ENCODE results near the gene CASTOR1. TPM values are rescaled to one million over a fixed set of nuclear protein-coding genes. Genes with fewer than 3 reads are reported as not detected.

The CASTOR1 gene
- polyA plus RNA-seq, 4 donors = 9.6 to 13.7 (median 10.5) TPM

DNA sequence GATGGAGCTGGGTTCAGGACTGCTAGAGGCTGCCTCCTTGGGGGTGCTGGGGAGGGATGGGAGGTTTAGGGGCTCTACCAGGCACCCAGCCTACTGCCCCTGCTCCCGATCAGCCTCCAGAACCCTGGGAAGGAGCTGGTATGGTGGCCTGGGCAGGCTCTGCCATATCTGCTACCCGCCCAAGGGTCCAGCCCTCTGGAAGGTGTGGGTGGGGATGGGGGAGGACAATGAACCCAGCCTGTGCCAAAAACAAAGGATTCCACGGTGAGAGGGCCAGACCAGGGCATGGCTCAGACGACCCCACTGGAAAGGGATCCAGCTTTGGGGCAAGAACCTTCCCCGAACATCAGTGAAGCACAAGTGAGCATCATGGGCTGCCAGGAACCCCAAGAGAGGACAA lies 3.0 kb downstream of the CASTOR1 start:
- DNase-seq (ENCODE audit: low read depth in 4 of 4, low spot score in 3 of 4) = no peak

DNA sequence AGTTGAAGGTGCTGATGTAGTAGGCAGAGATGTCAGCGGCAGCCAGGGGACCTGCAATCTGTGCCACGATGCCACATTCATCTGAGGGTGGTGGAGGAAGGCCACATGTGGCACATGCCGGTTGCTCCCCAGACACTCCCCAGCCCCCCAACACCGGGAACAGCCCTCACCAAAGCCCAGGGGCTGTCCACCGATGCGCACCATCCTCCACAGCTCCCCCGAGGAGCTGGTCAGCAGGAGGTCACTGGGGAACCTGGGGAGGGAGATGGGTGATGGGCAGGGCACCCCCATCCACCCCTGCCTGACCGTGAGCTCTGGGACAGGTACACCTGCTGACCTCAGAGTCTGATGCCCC lies 3.5 kb downstream of the CASTOR1 start:
- DNase-seq (ENCODE audit: low read depth in 4 of 4, low spot score in 3 of 4) = no peak

DNA sequence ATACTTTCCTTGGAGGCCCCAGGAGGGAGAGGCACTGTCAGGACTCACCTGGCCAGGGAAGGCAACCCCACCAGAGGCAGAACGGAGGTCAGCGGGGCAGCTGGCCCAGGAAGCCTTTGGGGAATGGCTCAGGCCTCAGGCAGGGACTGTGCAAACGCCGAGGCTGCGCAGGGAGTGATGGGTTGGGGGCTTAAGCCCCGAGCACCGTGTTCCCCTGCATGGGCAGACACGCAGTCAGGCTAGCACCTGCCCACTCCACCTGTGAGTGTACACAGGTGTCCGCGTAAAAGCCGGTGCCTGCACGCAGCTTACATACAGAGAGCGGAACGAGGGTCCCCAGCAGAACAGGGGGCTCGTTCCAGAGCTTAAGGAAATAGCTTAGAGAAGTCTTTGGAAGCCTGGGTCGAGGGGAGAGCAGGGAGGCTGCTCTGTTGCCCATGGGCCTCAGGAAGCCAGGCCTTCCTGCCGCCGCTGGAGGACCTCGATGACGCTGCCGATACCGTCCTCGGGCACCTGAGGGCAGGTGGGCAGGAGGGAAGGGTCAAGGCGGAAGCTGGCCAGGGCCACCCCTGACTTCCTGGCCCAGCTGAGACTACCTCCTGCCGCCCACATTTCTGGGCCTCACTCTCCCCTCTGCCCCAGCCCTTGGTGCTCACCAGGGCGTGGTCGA lies 4.0 kb downstream of the CASTOR1 start:
- no peak for DNase-seq (ENCODE audit: low read depth in 4 of 4, low spot score in 3 of 4)

DNA sequence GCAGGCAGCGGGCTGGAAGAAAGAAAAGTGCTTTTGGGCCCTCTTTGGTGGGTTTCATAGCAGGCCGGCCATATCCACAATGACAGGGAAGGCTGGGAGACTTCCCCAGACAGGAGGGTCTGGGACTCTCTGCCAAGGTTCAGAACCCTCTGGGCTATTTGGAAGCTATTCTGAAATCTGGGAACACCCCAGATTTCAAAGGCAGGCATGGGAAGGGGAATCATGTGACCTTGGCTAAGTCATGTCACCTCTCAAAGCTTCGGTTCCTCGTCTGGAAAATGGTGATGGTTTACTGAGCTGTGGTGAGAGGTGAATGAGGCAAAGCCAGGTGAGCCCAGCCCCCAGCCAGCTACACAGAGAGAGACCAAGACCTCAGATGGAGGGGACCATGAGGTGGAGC lies 4.6 kb downstream of the CASTOR1 start:
- no peak for DNase-seq (ENCODE audit: low read depth in 4 of 4, low spot score in 3 of 4)

DNA sequence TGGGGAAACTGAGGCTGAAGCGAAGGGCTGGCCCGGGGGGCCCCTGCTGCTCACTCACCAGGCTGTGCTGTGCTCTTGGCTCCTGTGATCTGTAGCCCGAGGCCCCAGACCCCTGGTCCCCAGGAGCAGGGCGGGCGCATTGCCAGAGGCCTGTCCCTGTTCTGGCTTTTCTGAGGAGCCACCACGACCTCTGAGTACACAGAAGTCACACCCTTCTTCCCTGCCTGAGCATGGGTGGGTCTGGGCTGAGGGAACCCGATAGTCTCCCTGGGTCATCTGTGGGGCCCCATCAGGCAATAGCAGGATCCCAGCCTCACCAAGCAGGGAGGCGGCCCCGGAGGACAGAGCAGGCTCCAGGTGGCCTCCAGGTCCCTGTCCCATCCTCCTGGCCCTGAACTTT lies 5.1 kb downstream of the CASTOR1 start:
- DNase-seq (ENCODE audit: low read depth in 4 of 4, low spot score in 3 of 4) = no peak

DNA sequence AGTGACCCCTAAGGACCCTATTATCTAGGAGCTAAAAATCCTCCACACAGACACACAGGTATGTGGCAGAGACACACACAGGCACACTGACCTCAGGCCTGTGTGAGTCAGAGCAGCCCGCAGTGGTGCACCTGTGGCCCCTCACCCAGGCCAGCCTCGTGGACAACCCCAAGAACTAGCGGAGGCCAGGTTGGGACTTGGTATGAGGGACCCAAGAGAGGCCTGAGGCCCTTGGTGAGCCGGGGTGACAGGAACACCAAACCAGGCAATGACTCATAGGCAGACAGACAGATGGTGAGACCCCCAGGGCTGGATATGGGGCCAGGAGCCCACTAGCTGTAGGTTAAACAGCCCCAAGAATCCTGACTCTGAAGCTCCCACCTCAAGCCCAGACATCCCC lies 6.0 kb downstream of the CASTOR1 start:
- DNase-seq (ENCODE audit: low read depth in 4 of 4, low spot score in 3 of 4) = no peak

DNA sequence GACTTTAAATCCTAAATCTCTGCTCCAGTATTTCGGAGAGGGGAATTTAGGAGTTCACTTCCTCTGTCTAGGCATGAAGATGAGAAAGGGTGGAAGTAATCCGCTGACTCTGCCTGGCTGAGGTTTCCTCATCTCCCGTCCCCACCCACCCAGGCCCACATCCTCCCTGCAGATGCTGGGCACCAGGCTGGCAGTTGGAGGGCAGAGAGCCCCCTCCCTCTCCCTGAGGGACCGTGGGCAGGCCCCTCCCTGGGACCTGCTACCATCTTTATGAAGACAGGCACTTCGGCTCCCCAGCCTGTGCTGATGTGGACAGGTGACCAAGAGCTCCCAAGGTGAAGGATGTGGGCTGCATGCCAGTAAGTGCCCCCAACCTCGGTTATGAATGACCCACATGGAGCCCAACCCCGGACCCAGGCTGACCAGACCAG lies 6.7 kb downstream of the CASTOR1 start:
- no peak for DNase-seq (ENCODE audit: low read depth in 4 of 4, low spot score in 3 of 4)

DNA sequence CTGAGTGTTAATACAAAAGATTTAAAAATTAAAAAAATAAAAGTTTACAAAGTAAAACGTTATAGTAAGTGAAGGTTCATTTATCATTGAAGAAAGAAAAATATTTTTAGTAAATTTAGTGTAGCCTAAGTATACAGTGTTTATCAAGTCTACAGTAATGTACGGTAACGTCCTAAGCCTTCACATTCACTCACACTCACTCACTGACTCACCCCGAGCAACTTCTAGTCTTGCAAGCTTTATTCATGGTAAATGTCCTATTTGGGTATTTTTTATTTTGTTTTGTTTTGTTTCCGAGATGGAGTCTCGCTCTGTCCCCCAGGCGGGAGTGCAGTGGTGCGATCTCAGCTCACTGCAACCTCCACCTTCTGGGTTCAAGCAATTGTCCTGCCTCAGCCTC lies 8.8 kb downstream of the CASTOR1 start:
- DNase-seq (ENCODE audit: low read depth in 4 of 4, low spot score in 3 of 4) = no peak

DNA sequence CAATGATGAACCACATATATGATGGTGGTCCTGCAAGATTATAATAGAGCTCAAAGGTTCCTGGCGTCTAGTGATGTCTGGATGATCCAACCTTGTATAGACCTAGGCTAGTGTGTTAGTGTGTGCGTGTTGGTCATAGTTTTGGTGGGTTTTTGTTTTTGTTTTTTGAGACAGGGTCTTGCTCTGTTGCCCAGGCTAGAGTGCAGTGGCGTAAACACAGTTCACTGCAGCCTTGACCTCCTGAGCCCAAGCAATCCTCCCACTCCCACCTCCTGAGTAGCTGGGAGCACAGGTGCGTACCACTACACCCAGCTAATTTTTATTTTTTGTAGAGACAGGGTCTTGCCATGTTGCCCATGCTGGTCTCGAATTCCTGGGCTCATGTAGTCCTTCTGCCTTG lies 9.4 kb downstream of the CASTOR1 start:
- DNase-seq (ENCODE audit: low read depth in 4 of 4, low spot score in 3 of 4) = no peak

DNA sequence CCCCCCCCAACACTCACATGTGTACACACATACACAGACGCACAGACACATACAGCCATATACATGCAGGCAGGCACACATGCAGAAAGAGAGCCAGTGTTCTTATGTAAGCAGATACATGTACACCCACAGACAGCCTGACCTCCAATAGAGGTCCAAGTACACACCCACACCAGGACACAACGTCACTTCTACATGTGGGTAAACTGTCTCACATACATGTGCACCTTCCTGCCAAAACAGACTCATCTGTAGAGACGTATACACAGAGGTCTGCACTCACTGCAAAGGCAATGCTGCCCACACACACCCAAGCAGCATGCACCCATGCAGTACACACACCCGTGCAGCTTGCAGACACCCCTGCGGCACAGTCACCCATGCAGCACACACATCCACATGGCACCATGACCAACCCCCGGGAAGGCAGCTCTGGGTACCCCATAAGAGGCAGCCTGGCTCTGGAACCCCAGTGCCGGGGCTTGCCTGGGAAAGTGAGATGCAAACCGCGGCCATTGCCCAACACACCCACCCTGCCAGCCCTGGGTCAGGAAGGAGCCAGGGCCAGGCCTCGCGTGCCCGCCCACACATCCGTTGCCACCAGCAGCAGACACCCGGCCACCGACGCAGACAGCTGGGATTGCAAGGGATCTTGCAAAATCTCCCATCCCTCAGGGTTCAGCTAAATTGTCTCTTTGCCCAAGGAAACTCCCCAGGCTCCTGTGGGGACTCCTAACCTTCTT lies 10.1 kb downstream of the CASTOR1 start:
- DNase-seq (ENCODE audit: low read depth in 4 of 4, low spot score in 3 of 4) = no peak

DNA sequence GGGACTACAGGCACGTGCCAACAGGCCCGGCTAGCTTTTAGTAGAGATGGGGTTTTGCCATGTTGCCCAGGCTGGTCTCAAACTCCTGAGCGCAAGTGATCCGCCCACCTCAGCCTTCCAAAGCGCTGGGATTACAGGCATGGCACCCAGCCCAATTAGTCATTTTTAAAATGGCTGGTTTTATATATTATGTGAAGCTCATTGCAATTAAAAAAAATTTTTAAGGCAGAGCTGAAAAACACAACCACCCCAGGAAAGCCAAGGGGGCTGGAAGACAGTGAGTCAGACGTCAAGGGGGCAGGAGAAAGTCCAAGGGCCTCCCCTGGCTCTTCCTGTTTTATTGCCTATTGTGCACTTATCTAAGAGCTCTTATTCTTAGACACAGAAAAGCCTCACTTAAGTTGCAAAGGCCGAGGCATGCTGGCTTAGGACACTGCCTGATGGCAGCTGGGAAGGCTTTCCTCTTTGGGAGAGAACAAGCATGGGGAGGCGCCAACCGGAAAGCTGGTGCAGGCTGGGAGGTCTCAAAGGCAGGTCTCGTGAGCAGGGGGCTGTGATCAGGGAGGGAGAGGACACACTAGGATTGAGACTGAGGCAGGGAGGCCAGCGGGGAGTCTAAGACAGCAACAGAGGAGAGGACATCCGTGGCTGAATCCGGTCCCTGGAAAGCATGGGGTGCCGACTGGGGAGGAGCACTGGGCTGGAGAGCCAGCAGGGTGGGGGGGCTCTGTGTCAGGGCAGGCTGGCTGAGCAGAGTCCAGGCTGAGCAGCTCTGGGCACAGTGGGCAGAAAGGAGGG lies 11.6 kb downstream of the CASTOR1 start:
- no peak for DNase-seq (ENCODE audit: low read depth in 4 of 4, low spot score in 3 of 4)

DNA sequence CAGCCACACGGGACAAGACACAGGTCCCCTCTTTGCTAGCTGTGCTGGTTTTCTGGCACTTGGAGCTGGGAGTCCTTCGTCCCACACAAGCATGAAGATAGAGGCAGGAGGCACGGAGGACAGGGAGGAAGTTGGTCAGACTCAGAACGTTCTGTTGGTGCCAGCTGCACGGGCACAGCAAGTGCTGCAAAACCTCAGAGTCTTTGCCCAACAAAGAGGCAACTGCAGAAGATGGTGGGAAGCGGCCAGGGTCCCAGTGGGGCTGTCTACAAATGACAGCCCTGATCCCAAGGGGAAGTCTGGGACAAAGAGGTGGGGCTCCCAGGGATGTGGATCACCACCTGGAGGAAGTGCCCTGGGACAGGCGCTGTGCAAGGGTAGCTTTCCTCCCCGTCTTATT lies 13.3 kb downstream of the CASTOR1 start:
- no peak for DNase-seq (ENCODE audit: low read depth in 4 of 4, low spot score in 3 of 4)

DNA sequence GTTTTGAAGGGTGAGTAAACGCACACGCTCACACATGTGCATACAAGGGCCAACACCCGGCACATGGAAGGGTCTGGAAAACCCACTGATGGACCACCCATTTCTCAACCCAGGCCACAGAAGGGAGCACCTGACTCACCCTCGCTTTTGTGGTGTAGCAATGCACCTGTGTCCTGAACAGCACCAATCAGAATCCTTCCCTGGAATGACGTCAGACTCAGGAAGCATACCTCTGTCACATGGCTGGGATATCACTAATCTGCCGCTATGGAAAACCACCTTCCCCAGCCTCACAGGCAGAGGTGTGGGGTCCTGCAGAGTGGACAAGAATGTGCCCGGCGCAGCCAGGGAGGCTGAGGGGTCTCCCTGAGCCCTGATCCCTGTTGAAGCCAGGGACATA lies 13.7 kb downstream of the CASTOR1 start:
- no peak for DNase-seq (ENCODE audit: low read depth in 4 of 4, low spot score in 3 of 4)

DNA sequence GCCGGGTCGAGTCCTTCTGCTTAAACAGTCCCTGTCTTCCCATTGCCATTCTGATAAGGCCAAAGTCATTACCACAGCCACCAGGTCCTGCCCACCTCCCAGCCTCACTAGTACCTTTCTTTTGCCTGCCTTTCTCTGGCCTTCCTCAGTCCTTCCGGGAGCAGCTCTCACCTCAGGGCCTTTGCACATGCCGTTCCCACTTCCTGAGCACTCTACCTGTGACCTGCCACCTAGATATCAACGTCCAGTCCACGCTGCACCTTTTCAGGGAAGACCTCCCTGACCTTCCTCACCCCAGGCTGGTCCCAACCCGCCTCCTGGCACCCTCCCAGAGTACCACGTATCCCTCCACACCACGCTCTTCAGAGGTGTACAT lies 14.9 kb downstream of the CASTOR1 start:
- no peak for DNase-seq (ENCODE audit: low read depth in 4 of 4, low spot score in 3 of 4)

DNA sequence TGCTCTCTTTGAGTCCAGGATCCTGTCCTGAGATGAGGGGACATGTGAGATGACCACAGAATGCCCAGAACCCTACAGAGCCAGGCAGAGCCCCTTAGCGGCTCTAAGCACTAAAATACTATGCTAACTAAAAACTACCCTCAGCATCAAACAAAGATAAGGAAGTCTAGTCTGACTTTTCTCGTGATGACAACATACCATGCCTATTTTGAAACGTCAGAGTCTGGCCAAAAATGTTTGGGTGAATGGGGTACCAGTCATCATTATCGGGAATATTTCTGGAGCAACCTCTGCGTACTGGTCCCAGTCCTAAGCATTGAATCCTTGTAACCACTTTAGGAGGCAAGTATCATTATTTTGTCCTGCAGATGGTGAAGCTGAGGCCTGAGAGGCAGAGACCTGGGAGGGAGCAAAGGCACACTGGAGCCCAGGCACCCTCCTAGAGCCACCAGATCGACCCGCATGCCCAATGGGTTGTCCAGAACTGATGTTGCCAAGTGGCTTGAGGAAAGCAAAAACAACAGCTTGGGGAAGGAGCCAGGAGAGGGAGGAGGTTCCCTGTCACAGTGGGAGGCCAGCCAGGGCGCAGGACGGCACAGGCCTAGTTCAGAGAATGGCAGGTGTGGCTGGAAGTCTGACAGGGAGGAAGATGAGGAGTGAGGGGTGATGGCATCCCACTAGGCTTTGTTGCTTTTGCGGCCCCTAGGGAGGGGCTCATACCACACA lies 15.4 kb downstream of the CASTOR1 start:
- no peak for DNase-seq (ENCODE audit: low read depth in 4 of 4, low spot score in 3 of 4)

DNA sequence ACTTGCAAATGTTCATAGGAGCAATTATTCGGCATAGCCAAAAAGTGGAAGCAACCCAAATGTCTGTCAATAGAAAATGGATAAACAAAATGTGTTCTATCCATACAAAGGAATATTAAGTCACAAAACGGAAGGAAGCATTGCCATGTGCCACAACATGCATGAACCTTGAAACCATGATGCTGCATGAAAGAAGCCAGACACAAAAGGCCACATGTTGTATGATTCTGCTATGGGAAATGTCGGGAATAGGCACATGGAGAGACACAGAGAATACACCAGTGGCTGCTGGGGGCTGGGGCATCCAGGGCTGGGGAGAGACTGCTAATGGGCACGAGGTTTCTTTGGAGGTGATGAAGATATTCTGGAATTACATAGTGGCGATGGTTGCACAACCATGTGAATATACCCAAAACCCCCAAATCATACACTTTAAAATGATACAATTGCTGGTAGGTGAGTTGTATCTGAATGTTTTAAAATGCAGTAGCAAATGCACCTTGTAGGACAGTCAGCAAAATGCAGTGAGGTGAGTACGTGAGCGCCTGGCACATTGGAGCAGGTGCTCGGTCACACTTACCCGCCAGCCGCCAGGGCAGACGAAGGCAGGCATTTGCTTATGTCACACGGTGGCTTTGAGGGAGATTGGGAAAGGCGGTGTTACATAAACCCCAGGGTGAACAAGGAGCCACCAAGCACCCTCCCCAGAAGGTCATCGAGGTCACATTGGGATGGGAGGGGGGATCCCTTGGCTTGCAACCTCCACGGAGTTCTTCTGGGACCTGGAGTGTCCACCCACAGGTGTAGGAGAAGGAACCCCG lies 16.3 kb downstream of the CASTOR1 start:
- no peak for DNase-seq (ENCODE audit: low read depth in 4 of 4, low spot score in 3 of 4)

DNA sequence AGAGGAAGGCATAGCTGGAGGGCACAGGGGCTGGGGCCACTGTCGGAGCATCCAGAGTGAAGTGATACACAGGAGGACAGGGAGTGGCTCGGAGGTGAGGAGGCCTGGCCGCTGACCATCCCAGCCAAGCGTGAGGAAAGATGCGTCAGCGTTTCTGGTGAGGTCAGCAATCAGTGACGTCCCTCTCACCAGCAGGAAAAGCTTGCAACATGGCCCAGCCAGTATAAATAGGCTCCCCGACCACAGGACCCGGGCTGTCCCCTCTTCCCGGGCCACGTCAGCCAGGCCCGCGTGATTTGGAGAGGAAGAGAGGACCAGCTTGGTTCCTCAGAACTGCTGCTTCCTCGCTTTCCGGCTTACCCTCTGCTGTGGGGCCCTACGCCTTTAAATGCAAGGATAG lies 18.5 kb downstream of the CASTOR1 start:
- no peak for DNase-seq (ENCODE audit: low read depth in 4 of 4, low spot score in 3 of 4)

DNA sequence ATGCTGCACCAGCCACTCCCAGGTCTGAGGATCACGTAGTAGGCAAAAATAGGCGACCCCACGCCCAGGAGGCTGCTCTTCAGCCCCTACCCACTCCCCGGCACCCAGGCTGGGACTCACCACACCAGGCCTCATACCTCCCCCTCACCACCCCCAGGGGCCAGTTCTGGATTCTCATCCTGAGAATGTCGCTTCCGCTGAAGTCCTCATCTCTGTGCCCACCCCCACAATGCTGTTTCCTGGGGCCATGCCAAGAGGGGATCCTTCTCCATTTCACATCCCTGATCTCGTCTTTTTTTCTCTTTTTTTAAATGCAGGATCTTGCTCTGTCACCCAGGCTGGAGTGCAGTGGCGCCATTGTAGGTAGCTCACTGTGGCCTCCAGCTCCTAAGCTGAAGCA lies 21.0 kb downstream of the CASTOR1 start:
- no peak for DNase-seq (ENCODE audit: low read depth in 4 of 4, low spot score in 3 of 4)

DNA sequence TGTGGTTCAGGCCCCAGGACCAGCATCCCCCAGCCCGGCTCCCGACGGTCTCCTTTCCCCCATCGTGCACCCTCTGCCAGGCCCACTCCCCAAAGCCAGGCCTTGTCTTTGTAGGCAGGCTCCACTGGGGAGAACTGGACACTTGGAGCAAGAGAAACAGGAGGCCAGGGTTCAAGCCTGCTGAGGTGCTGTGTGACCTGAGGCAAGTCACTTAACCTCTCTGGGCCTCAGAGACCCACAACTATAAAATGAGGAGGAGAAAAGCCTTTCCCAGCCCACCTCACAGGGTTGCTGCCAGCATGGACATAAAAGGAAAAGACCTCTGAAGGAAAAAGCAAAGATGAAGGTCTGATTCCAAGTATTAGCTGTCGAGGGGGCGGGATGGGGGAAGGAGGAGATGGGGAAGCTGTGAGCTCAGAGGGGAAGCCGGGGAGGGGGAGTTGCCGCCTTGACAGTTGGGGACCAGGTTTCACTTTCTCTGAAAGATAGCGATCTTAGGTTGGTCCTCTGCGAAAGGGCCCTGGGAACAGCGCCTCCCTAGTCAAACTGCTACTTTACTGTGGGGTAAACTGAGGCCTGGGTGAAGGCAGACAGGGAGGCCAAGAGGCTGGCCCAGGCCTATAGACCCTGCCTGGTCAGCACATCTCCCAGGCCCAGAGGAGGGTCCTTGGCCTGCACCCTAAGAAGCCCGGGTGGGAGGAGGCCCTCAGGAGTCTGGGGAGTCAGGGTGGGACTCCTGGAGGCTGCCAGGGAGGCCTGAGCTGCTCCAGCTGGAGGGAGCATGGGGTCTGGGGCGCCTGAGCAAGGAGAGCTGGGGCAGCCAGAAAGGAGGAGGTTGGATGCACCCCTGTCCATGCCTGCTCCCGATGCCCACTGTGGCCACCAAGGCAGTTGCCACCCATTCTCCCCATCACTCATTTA lies 21.7 kb downstream of the CASTOR1 start:
- no peak for DNase-seq (ENCODE audit: low read depth in 4 of 4, low spot score in 3 of 4)

Measured in right renal pelvis (tissue), 4 donors.